SK-N-SH (cell line): ENCODE data around the gene DCUN1D3. TPM values are rescaled to one million over a fixed set of nuclear protein-coding genes. Genes with fewer than 3 reads are reported as not detected.

Experiments
- CTCF ChIA-PET: fragments of 300-600, 350-600 bp; formaldehyde crosslinking; extraction: SDS; loops from one replicate; lab custom pipeline; 2021; lab: Yijun Ruan, JAX
- POLR2A ChIA-PET: fragments of 350-600 bp; sonication (Branson Sonifier 250); formaldehyde crosslinking; extraction: SDS; loops from one replicate; lab custom pipeline; 2020; ENCODE audit warnings: antibody characterized with exemption, inconsistent platforms; lab: Yijun Ruan, JAX
- DNase-seq: peaks from one replicate; pipeline ENCODE4 v3.0.0; 2012
- H2AFZ ChIP-seq: fragments of 200-600 bp; sonication (generic); 2 replicates; pipeline ENCODE4 v1.8.1; 2016; ENCODE audit warnings: antibody characterized with exemption, mild to moderate bottlenecking, low read depth
- H3F3A ChIP-seq: fragments of 200-600 bp; sonication (generic); replicated peaks from 2 replicates; pipeline ENCODE3; 2016; ENCODE audit warnings: antibody characterized with exemption, mild to moderate bottlenecking; ENCODE audit not compliant: insufficient read depth
- H3K27ac ChIP-seq, 2 experiments: fragments of 200-500 bp in 1 of 2; fragments of 200-600 bp in 1 of 2; sonication (Bioruptor generic) in 1 of 2; sonication (generic), shearing (Covaris generic) in 1 of 2; 2 replicates each; pipeline versions ENCODE4 v1.5.1 to v1.6.1; 2014 to 2016; ENCODE audit warnings: low read depth in 2 of 2, inconsistent platforms in 1 of 2, low read length in 1 of 2, mild to moderate bottlenecking in 1 of 2, mixed read lengths in 1 of 2
- H3K27me3 ChIP-seq: fragments of 200-600 bp; sonication (generic), shearing (Covaris generic); 2 replicates; pipeline ENCODE4 v1.6.1; 2016; ENCODE audit warnings: mixed run types; ENCODE audit not compliant: insufficient read depth
- H3K36me3 ChIP-seq, 2 experiments: fragments of 200-500 bp in 1 of 2; fragments of 200-600 bp in 1 of 2; sonication (Bioruptor generic) in 1 of 2; sonication (generic) in 1 of 2; replicated peaks in 1 of 2; 2 replicates each; pipeline versions ENCODE3 to v1.5.1; 2014 to 2016; ENCODE audit warnings: low read length in 1 of 2, mild to moderate bottlenecking in 1 of 2; ENCODE audit not compliant: insufficient read depth in 2 of 2, control insufficient read depth in 1 of 2
- H3K4me1 ChIP-seq, 2 experiments: fragments of 200-500 bp in 1 of 2; fragments of 200-600 bp in 1 of 2; sonication (Bioruptor generic) in 1 of 2; sonication (generic), shearing (Covaris generic) in 1 of 2; 2 replicates each; pipeline versions ENCODE4 v1.5.1 to v1.6.1; 2014 to 2016; ENCODE audit warnings: low read depth in 1 of 2, low read length in 1 of 2, mixed run types in 1 of 2; ENCODE audit not compliant: insufficient read depth in 2 of 2, control insufficient read depth in 1 of 2
- H3K4me2 ChIP-seq: fragments of 200-600 bp; sonication (generic), shearing (Covaris generic); 2 replicates; pipeline ENCODE4 v1.6.1; 2017; ENCODE audit warnings: mixed run types
- H3K4me3 ChIP-seq, 2 experiments: fragments of 200-500 bp in 1 of 2; fragments of 200-600 bp in 1 of 2; sonication (Bioruptor generic) in 1 of 2; sonication (generic), shearing (Covaris generic) in 1 of 2; 2 replicates each; pipeline versions ENCODE4 v1.5.1 to v1.8.1; 2014 to 2016; ENCODE audit warnings: low read depth in 2 of 2, inconsistent platforms in 1 of 2, low read length in 1 of 2, mild to moderate bottlenecking in 1 of 2, mixed read lengths in 1 of 2, moderate library complexity in 1 of 2
- H3K79me2 ChIP-seq: fragments of 200-600 bp; sonication (generic); 2 replicates; pipeline ENCODE4 v1.8.1; 2017; ENCODE audit warnings: mild to moderate bottlenecking; ENCODE audit not compliant: insufficient read depth
- H3K9ac ChIP-seq: fragments of 200-600 bp; sonication (generic); 2 replicates; pipeline ENCODE4 v1.6.1; 2017; ENCODE audit warnings: mixed run types
- H3K9me2 ChIP-seq: fragments of 200-600 bp; sonication (generic); 2 replicates; pipeline ENCODE4 v1.6.1; 2017; ENCODE audit warnings: mixed run types
- H3K9me3 ChIP-seq: fragments of 200-600 bp; sonication (generic); 2 replicates; pipeline ENCODE4 v1.6.1; 2017; ENCODE audit warnings: mixed run types, mild to moderate bottlenecking, moderate library complexity
- H4K20me1 ChIP-seq: fragments of 200-600 bp; sonication (generic); 2 replicates; pipeline ENCODE4 v1.6.1; 2017; ENCODE audit warnings: mild to moderate bottlenecking, mixed run types; ENCODE audit not compliant: insufficient read depth
- CHD2 ChIP-seq: fragments of 150-350 bp; IDR thresholded peaks from 2 replicates; pipeline ENCODE4 v1.6.1; 2018; ENCODE audit warnings: low read length; ENCODE audit not compliant: partially characterized antibody
- EZH2phosphoT487 ChIP-seq: fragments of 200-600 bp; sonication (generic); IDR thresholded peaks from 2 replicates; pipeline ENCODE4 v1.6.1; 2017; ENCODE audit warnings: low read depth, mixed run types, mild to moderate bottlenecking, antibody characterized with exemption, moderate library complexity, borderline replicate concordance
- FOSL2 ChIP-seq: IDR thresholded peaks from 2 replicates; pipeline ENCODE4 v1.4.0; 2012; ENCODE audit warnings: low read depth, mild to moderate bottlenecking, moderate library complexity, borderline replicate concordance
- GATA2 ChIP-seq: sonication (generic); formaldehyde crosslinking; IDR thresholded peaks from 2 replicates; pipeline ENCODE4 v1.5.0; 2020; ENCODE audit warnings: mild to moderate bottlenecking, missing genetic modification reagents
- JUND ChIP-seq: IDR thresholded peaks from 2 replicates; pipeline ENCODE4 v1.4.0; 2012
- MEF2A ChIP-seq: IDR thresholded peaks from 2 replicates; pipeline ENCODE4 v1.4.0; 2012; ENCODE audit warnings: low read depth, borderline replicate concordance
- MXI1 ChIP-seq: IDR thresholded peaks from 2 replicates; pipeline ENCODE4 v1.6.1; 2012; ENCODE audit warnings: mild to moderate bottlenecking, low read depth, low read length, improper control_type of control experiment
- NFIC ChIP-seq: IDR thresholded peaks from 2 replicates; pipeline ENCODE4 v1.4.0; 2012; ENCODE audit warnings: borderline replicate concordance
- RAD21 ChIP-seq: IDR thresholded peaks from 2 replicates; pipeline ENCODE4 v1.6.1; 2012; ENCODE audit warnings: mild to moderate bottlenecking, low read length
- RCOR1 ChIP-seq: fragments of 150-350 bp; IDR thresholded peaks from 2 replicates; pipeline ENCODE4 v1.6.1; 2017; ENCODE audit warnings: antibody characterized with exemption, low read length
- RFX5 ChIP-seq: IDR thresholded peaks from 2 replicates; pipeline ENCODE4 v1.6.1; 2012; ENCODE audit warnings: mild to moderate bottlenecking, improper control_type of control experiment, low read length
- SIN3A ChIP-seq: IDR thresholded peaks from 2 replicates; pipeline ENCODE4 v1.6.1; 2012; ENCODE audit warnings: low read depth, mild to moderate bottlenecking, low read length, moderate library complexity, borderline replicate concordance
- TAF1 ChIP-seq: IDR thresholded peaks from 2 replicates; pipeline ENCODE4 v1.6.1; 2012; ENCODE audit warnings: low read depth, mild to moderate bottlenecking, low read length, moderate library complexity, borderline replicate concordance
- TEAD4 ChIP-seq: IDR thresholded peaks from 2 replicates; pipeline ENCODE4 v1.4.0; 2012; ENCODE audit warnings: mild to moderate bottlenecking, borderline replicate concordance; ENCODE audit not compliant: insufficient read depth
- YY1 ChIP-seq: IDR thresholded peaks from 2 replicates; pipeline ENCODE4 v1.4.0; 2012; ENCODE audit warnings: low read depth, mild to moderate bottlenecking
- WGBS: methylation state at CpG from one replicate; pipeline ENCODE4 v1.1.6; 2017; ENCODE audit warnings: low lambda C conversion rate; 5-methylcytosine and 5-hydroxymethylcytosine counted together
- polyA plus RNA-seq, 3 experiments: library from polyadenylated mRNA; depleted of rRNA; stranded (reverse); fragments of >200 nt; gene quantifications; 2 replicates each; pipeline ENCODE4 v1.2.3, GENCODE V29; 2012
- TF ChIP-seq, protein P1 (sequence below): IDR thresholded peaks from 2 replicates; pipeline ENCODE4 v1.4.0; 2012; ENCODE audit warnings: low read depth

DCUN1D3 gene
- polyA plus RNA-seq, 1 of the 3 experiments (the other 2 are of a cell fraction) = 4.7 TPM

DNA sequence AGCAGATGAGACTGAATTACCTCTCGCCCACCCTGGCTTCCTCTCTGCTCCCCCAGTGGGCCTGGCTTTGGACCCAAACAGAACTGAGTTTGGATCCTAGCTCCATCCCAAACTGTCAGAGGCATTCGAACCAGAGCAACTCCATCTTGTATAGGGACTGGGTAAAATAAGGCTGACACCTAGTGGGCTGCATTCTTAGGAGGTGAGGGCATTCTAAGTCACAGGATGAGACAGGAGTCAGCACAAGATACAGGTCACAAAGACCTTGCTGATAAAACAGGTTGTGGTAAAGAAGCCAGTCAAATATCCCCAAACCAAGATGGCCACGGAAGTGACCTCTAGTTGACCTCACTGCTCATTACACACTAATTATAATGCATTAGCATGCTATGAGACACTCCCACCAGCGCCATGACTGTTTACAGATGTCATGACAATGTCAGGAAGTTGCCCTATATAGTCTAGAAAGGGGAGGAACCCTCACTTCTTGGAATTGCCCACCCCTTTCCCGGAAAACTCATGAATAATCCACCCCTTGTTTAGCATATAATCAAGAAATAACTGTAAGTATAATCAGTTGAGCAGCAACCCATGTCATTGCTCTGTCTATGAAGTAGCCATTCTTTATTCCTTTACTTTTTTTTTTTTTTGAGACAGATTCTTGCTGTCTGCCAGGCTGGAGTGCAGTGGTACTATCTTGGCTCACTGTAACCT, 44.9 kb upstream of the DCUN1D3 start:
- 76% methylated on average over 5 of the region's 5 CpGs for WGBS
- ChIA-PET POLR2A (no interaction called here), CTCF (no interaction called here)
- Histone ChIP-seq H3K9ac (no peak overlapping the region), H3K4me1 (no peaks in the 10 kb centered on the region), H3K9me2 (no peaks in the 10 kb centered on the region), H3K9me3 (no peaks in the 10 kb centered on the region), H3K36me3 (no peaks in the 10 kb centered on the region), H3K79me2 (no peaks in the 10 kb centered on the region), H4K20me1 (no peaks in the 10 kb centered on the region), H3K4me3 (no peak overlapping the region), H3K27ac (no peak overlapping the region), H3F3A (no peaks in the 10 kb centered on the region), H3K27me3 (no peaks in the 10 kb centered on the region), H3K4me2 (no peak overlapping the region), H2AFZ (no peak overlapping the region)
- TF ChIP-seq RFX5 (no peak), RAD21 (peak; percentile 30)
- no peak for DNase-seq

DNA sequence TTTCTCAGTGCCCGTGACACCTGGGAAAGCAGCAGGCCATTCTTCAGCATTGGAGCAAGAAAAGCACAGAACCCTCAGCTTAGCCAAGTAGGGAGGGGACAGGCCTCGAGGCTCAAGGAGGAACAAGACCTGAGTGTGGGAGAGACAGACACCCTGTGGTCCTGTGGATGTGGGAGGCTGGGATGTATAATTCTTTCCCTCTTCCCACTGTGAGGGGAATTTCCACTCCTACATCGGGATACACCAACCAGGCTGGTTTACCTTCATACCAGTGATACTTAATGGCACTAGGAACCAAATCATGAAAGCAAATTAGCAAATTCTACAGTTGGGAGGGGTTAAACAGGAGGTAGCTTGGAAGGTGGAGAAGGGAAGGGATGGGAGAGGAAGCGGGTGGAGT, 42.1 kb upstream of the DCUN1D3 start:
- DNase-seq = no peak
- Histone ChIP-seq H3K36me3 (no peaks in the 10 kb centered on the region), H3K27me3 (no peaks in the 10 kb centered on the region), H3K27ac (no peak overlapping the region), H4K20me1 (no peaks in the 10 kb centered on the region), H3K9me2 (no peaks in the 10 kb centered on the region), H2AFZ (no peak overlapping the region), H3K4me2 (no peak overlapping the region), H3F3A (no peaks in the 10 kb centered on the region), H3K9me3 (no peaks in the 10 kb centered on the region), H3K9ac (no peak overlapping the region), H3K4me1 (no peaks in the 10 kb centered on the region; a peak in 1 of 4 replicates), H3K4me3 (no peak overlapping the region), H3K79me2 (no peaks in the 10 kb centered on the region)
- ChIA-PET CTCF (no interaction called here), POLR2A (no interaction called here)
- TF ChIP-seq CHD2 = no peak
- TF ChIP-seq MEF2A = no peak
- no peak for TF ChIP-seq YY1
- no peak for TF ChIP-seq MXI1
- TF ChIP-seq SIN3A = no peak
- no peak for TF ChIP-seq GATA2 (CRISPR knock-in tag)
- no peak for TF ChIP-seq TEAD4
- TF ChIP-seq RAD21 = no peak
- TF ChIP-seq TAF1 = no peak
- no peak for TF ChIP-seq NFIC
- no peak for TF ChIP-seq RFX5
- no peak for TF ChIP-seq FOSL2
- no peak for TF ChIP-seq RCOR1
- TF ChIP-seq JUND = no peak
- TF ChIP-seq, protein P1, sequence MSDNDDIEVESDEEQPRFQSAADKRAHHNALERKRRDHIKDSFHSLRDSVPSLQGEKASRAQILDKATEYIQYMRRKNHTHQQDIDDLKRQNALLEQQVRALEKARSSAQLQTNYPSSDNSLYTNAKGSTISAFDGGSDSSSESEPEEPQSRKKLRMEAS = no peak
- no peak for TF ChIP-seq EZH2phosphoT487
- 69% methylated on average over 4 of the region's 4 CpGs for WGBS
